HG03439 (cell line): Measurements from ENCODE around the gene A4GALT.
"Not testable (repeated sequence)": the region's sequence is repeated elsewhere in the genome, so short reads cannot be mapped to it uniquely, and the experiment has no call there.

Experiments used
- ATAC-seq: cut with Tn5 transposase; IDR thresholded peaks from one replicate; pipeline ENCODE4 v1.9.1; 2021; ENCODE audit warnings: mild to moderate bottlenecking, moderate library complexity; ENCODE audit not compliant: unreplicated experiment

The A4GALT gene

GRCh38 chr22:42742940-42743339 lies 22.3 kb upstream of the A4GALT start:
- ATAC-seq: no peak

- not testable (repeated sequence) for ATAC-seq
These were observed 19.6 kb upstream of the A4GALT start for GRCh38 chr22:42740320-42740719.

GRCh38 chr22:42734406-42734805 lies 13.7 kb upstream of the A4GALT start:
- no peak for ATAC-seq

GRCh38 chr22:42733394-42733793 lies 12.7 kb upstream of the A4GALT start:
- not testable (repeated sequence) for ATAC-seq

- no peak for ATAC-seq
These were observed 11.4 kb upstream of the A4GALT start for GRCh38 chr22:42732081-42732480.

- no peak for ATAC-seq
These were observed 6.1 kb upstream of the A4GALT start for GRCh38 chr22:42726811-42727210.

- ATAC-seq: no peak
These were observed 5.1 kb upstream of the A4GALT start for GRCh38 chr22:42725606-42726355.

- no peak for ATAC-seq
These were observed 3.4 kb upstream of the A4GALT start for GRCh38 chr22:42724062-42724461.

- no peak for ATAC-seq
These were observed 370 bp upstream of the A4GALT start for GRCh38 chr22:42721045-42721434.

GRCh38 chr22:42719656-42720262 lies 911 bp downstream of the A4GALT start:
- no peak for ATAC-seq

- ATAC-seq: no peak
These were observed 1.5 kb downstream of the A4GALT start for GRCh38 chr22:42719133-42719532.

GRCh38 chr22:42717197-42717928 lies 3.3 kb downstream of the A4GALT start:
- no peak for ATAC-seq

- no peak for ATAC-seq
These were observed 4.0 kb downstream of the A4GALT start for GRCh38 chr22:42716649-42717127.

GRCh38 chr22:42716221-42716620 lies 4.4 kb downstream of the A4GALT start:
- ATAC-seq: no peak

- no peak for ATAC-seq
These were observed 5.8 kb downstream of the A4GALT start for GRCh38 chr22:42714768-42715390.

- no peak for ATAC-seq
These were observed 6.4 kb downstream of the A4GALT start for GRCh38 chr22:42714308-42714707.

- ATAC-seq: no peak
These were observed 8.5 kb downstream of the A4GALT start for GRCh38 chr22:42711895-42712837.

GRCh38 chr22:42711281-42711731 lies 9.4 kb downstream of the A4GALT start:
- ATAC-seq: no peak

- no peak for ATAC-seq
These were observed 12.3 kb downstream of the A4GALT start for GRCh38 chr22:42708417-42708816.

- ATAC-seq: no peak
These were observed 13.2 kb downstream of the A4GALT start for GRCh38 chr22:42707496-42707895.
